Measurements from ENCODE around the gene ANXA1.

ANXA1 gene

GRCh38 chr9:73141282-73141681 is 10.4 kb upstream of the ANXA1 start:
- DNase-seq = no peak

- DNase-seq = no peak
These were observed 7.8 kb upstream of the ANXA1 start for GRCh38 chr9:73143711-73144328.

- no peak for DNase-seq
These were observed 5.4 kb upstream of the ANXA1 start for GRCh38 chr9:73146111-73146815.

GRCh38 chr9:73148447-73148937 is 3.2 kb upstream of the ANXA1 start:
- DNase-seq = no peak

- DNase-seq = no peak
These were observed 2.1 kb upstream of the ANXA1 start for GRCh38 chr9:73149371-73150067.

- no peak for DNase-seq
These were observed 829 bp downstream of the ANXA1 start for GRCh38 chr9:73152543-73152844.

GRCh38 chr9:73152953-73153352 is 1.3 kb downstream of the ANXA1 start:
- no peak for DNase-seq

- DNase-seq = no peak
These were observed 2.1 kb downstream of the ANXA1 start for GRCh38 chr9:73153793-73154227.

GRCh38 chr9:73154271-73154670 is 2.6 kb downstream of the ANXA1 start:
- DNase-seq = no peak

GRCh38 chr9:73154722-73155121 is 3.1 kb downstream of the ANXA1 start:
- no peak for DNase-seq

GRCh38 chr9:73155377-73155776 is 3.7 kb downstream of the ANXA1 start:
- DNase-seq = no peak

GRCh38 chr9:73155968-73156864 is 4.6 kb downstream of the ANXA1 start:
- DNase-seq = no peak

- no peak for DNase-seq
These were observed 5.2 kb downstream of the ANXA1 start for GRCh38 chr9:73156865-73157187.

GRCh38 chr9:73157811-73158210 is 6.1 kb downstream of the ANXA1 start:
- no peak for DNase-seq

GRCh38 chr9:73158723-73159122 is 7.1 kb downstream of the ANXA1 start:
- DNase-seq = no peak

GRCh38 chr9:73160868-73161267 is 9.2 kb downstream of the ANXA1 start:
- no peak for DNase-seq

- DNase-seq = no peak
These were observed 11.5 kb downstream of the ANXA1 start for GRCh38 chr9:73162987-73163768.

- no peak for DNase-seq
These were observed 14.2 kb downstream of the ANXA1 start for GRCh38 chr9:73165911-73166310.

GRCh38 chr9:73166468-73166867 is 14.8 kb downstream of the ANXA1 start:
- DNase-seq = no peak

GRCh38 chr9:73167614-73168013 is 15.9 kb downstream of the ANXA1 start:
- no peak for DNase-seq

- no peak for DNase-seq
These were observed 16.8 kb downstream of the ANXA1 start for GRCh38 chr9:73168298-73168934.

Measured in NCI-H774 (cell line).